ENCODE data around the gene CDC14A.
"Not testable (repeated sequence)": the region's sequence is repeated elsewhere in the genome, so short reads cannot be mapped to it uniquely, and the experiment has no call there.

Gene CDC14A

GRCh38 chr1:100335436-100335835, 16.9 kb upstream of the CDC14A start:
- no peak for DNase-seq

GRCh38 chr1:100337878-100338277, 14.4 kb upstream of the CDC14A start:
- not testable (repeated sequence) for DNase-seq

- DNase-seq, result not testable (repeated sequence)
Measured at GRCh38 chr1:100339735-100340134, 12.6 kb upstream of the CDC14A start.

GRCh38 chr1:100340494-100340893, 11.8 kb upstream of the CDC14A start:
- DNase-seq, result no peak

GRCh38 chr1:100342348-100342747, 10.0 kb upstream of the CDC14A start:
- no peak for DNase-seq

- no peak for DNase-seq
Measured at GRCh38 chr1:100343897-100344296, 8.4 kb upstream of the CDC14A start.

- no peak for DNase-seq
Measured at GRCh38 chr1:100344774-100345173, 7.5 kb upstream of the CDC14A start.

- no peak for DNase-seq
Measured at GRCh38 chr1:100346387-100346786, 5.9 kb upstream of the CDC14A start.

- DNase-seq, result no peak
Measured at GRCh38 chr1:100347009-100347966, 5.0 kb upstream of the CDC14A start.

- no peak for DNase-seq
Measured at GRCh38 chr1:100348549-100349144, 3.7 kb upstream of the CDC14A start.

- no peak for DNase-seq
Measured at GRCh38 chr1:100349246-100349645, 3.1 kb upstream of the CDC14A start.

- no peak for DNase-seq
Measured at GRCh38 chr1:100350787-100351094, 1.6 kb upstream of the CDC14A start.

GRCh38 chr1:100351095-100351887, 1.0 kb upstream of the CDC14A start:
- DNase-seq, result peak; percentile 79

- DNase-seq, result peak; percentile 25
Measured at GRCh38 chr1:100353071-100353801, 930 bp downstream of the CDC14A start.

GRCh38 chr1:100353988-100354387, 1.7 kb downstream of the CDC14A start:
- no peak for DNase-seq

- DNase-seq, result no peak
Measured at GRCh38 chr1:100354971-100355394, 2.7 kb downstream of the CDC14A start.

GRCh38 chr1:100358210-100358609, 5.9 kb downstream of the CDC14A start:
- DNase-seq, result no peak

GRCh38 chr1:100359139-100359538, 6.8 kb downstream of the CDC14A start:
- no peak for DNase-seq

- DNase-seq, result no peak
Measured at GRCh38 chr1:100360790-100361510, 8.6 kb downstream of the CDC14A start.

- DNase-seq, result no peak
Measured at GRCh38 chr1:100361511-100362089, 9.3 kb downstream of the CDC14A start.

GRCh38 chr1:100362821-100363466, 10.6 kb downstream of the CDC14A start:
- no peak for DNase-seq

Measured in stimulated activated CD4-positive, alpha-beta T cell treated with anti-CD3 and anti-CD28 coated beads, Interleukin-12 subunit alpha, Interleukin-12 subunit beta, amount 100 ng/mL, for 4 hours (primary cell).